Stimulated activated memory B cell treated with anti-CD40 and anti-IgM and Interleukin-4, amounts not matched to agents 10 μg/mL and 1 μg/mL and 100 μg/mL, for 72 hours (primary cell): ENCODE measurements around the gene VPS13D.

ENCODE experiments used
- ATAC-seq: fragments of 150-1000 bp; cut with Tn5 transposase; 2 replicates; pipeline ENCODE4 v1.10.0; 2021
- H3K27ac Mint-ChIP-seq: one replicate; pipeline ENCODE4 v1.8.0; 2022; ENCODE audit warnings: mild to moderate bottlenecking, mixed read lengths
- H3K27me3 Mint-ChIP-seq: one replicate; pipeline ENCODE4 v1.8.0; 2022; ENCODE audit warnings: mixed read lengths
- H3K36me3 Mint-ChIP-seq: one replicate; pipeline ENCODE4 v1.8.0; 2022; ENCODE audit warnings: mixed read lengths
- H3K4me1 Mint-ChIP-seq: one replicate; pipeline ENCODE4 v1.8.0; 2022; ENCODE audit warnings: mixed read lengths
- H3K4me3 Mint-ChIP-seq: one replicate; pipeline ENCODE4 v1.8.0; 2022; ENCODE audit warnings: mild to moderate bottlenecking, moderate library complexity, mixed read lengths
- H3K9me3 Mint-ChIP-seq: one replicate; pipeline ENCODE4 v1.8.0; 2022; ENCODE audit warnings: mixed read lengths

VPS13D gene, protein sequence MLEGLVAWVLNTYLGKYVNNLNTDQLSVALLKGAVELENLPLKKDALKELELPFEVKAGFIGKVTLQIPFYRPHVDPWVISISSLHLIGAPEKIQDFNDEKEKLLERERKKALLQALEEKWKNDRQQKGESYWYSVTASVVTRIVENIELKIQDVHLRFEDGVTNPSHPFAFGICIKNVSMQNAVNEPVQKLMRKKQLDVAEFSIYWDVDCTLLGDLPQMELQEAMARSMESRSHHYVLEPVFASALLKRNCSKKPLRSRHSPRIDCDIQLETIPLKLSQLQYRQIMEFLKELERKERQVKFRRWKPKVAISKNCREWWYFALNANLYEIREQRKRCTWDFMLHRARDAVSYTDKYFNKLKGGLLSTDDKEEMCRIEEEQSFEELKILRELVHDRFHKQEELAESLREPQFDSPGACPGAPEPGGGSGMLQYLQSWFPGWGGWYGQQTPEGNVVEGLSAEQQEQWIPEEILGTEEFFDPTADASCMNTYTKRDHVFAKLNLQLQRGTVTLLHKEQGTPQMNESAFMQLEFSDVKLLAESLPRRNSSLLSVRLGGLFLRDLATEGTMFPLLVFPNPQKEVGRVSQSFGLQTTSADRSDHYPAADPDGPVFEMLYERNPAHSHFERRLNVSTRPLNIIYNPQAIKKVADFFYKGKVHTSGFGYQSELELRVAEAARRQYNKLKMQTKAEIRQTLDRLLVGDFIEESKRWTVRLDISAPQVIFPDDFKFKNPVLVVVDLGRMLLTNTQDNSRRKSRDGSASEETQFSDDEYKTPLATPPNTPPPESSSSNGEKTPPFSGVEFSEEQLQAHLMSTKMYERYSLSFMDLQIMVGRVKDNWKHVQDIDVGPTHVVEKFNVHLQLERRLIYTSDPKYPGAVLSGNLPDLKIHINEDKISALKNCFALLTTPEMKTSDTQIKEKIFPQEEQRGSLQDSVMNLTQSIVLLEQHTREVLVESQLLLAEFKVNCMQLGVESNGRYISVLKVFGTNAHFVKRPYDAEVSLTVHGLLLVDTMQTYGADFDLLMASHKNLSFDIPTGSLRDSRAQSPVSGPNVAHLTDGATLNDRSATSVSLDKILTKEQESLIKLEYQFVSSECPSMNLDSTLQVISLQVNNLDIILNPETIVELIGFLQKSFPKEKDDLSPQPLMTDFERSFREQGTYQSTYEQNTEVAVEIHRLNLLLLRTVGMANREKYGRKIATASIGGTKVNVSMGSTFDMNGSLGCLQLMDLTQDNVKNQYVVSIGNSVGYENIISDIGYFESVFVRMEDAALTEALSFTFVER (N-terminal part only)

DNA sequence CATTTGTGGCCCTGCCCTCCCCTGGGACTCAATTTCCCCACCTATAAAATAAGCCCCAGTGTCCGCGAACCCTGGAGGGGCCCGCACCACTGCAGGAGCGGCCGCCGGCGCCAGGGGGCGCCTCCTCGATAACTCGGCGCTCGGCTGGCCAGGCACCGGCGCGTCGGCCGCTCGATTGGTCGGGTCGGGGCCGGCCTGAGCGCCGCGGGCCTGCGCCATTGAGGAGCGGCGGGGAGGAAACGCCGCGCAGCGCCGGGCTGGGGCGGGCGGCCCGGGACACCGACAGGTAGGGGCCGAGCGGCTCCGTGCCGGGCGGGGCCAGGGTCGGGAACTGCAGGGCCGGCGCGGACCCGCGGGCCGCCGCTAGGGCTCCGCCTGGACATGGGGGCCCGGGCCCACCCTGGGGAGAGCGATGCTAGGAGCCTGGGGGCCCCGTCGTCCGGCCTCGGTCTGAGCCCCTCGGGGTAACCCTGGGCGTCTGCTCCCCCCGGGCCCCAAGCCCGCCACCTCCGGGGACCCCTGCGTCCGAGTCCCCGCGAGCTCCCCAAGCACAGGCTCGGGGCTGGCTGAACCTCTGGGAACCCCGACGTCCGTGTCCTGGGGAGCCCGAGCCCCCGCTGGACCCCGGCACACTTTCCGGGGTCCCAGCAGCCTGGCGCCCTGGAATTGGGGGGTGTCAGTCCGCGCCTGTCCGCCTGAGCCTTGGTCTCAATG lies at the start of gene VPS13D:
Gene VPS13D (plus strand): TSS at position 196 of the 714 bp plus-strand sequence. CDS start 4,237 bp downstream, outside the sequence.
- peak within 1 kb of the TSS; percentile 81 for H3K27ac Mint-ChIP-seq
- peaks cover 23% of the 10 kb centered on the region for H3K4me1 Mint-ChIP-seq
- no peaks in the 10 kb centered on the region for H3K9me3 Mint-ChIP-seq
- peak within 1 kb of the TSS; percentile 94 for H3K4me3 Mint-ChIP-seq
- H3K36me3 Mint-ChIP-seq: peaks cover 3% of the 10 kb centered on the region
- no peaks in the 10 kb centered on the region for H3K27me3 Mint-ChIP-seq
- peak; percentile 96 for ATAC-seq

DNA sequence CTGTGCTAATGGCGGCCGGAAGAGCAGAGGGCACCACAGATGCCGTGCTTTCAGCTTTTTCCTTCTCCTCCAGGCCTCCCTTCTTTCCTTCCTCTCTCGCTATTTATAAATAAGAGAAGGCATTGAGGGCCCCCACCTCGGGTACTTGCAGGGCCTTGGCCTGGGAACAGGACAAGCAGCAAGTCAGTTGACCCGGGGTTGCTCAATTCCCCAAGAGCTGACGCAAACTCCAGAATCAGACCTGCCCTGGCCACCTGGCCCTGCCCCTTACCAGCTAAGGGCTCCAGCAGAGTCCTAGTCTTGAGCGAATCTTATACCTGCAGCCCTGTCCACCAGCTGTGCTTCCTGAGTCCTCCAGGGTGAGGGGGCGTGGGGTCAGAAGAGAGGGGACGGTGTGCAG lies 49.5 kb upstream of the VPS13D start:
- H3K4me1 Mint-ChIP-seq: peaks cover 97% of the 10 kb centered on the region
- no peak overlapping the region for H3K4me3 Mint-ChIP-seq
- H3K27ac Mint-ChIP-seq: no peak overlapping the region
- ATAC-seq: no peak
- H3K9me3 Mint-ChIP-seq: no peaks in the 10 kb centered on the region
- peaks cover 40% of the 10 kb centered on the region for H3K36me3 Mint-ChIP-seq
- no peaks in the 10 kb centered on the region for H3K27me3 Mint-ChIP-seq

DNA sequence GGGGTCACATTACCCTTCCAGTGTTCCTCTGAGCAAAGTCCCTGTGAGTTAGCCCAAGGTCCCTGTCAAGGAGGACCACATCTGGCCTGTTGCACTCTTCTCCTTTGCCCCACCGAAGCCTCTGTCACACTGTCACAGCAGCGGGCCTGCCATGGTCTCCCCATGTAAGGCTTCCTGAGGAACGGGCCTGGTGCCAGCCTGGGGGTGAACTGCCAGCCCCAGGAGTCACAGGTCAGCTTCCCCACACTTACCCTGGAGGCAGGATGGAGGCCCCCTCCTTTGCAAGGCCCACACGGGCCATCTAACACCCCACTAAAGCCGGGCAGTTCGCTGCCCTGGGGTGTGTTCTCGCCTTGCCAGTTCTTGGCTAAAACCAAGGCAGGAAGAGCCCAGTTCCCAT lies 48.9 kb upstream of the VPS13D start:
- Mint-ChIP-seq H3K4me1 (peaks cover 97% of the 10 kb centered on the region), H3K4me3 (no peak overlapping the region), H3K27ac (no peak overlapping the region), H3K9me3 (no peaks in the 10 kb centered on the region), H3K27me3 (no peaks in the 10 kb centered on the region), H3K36me3 (peaks cover 39% of the 10 kb centered on the region)
- no peak for ATAC-seq

DNA sequence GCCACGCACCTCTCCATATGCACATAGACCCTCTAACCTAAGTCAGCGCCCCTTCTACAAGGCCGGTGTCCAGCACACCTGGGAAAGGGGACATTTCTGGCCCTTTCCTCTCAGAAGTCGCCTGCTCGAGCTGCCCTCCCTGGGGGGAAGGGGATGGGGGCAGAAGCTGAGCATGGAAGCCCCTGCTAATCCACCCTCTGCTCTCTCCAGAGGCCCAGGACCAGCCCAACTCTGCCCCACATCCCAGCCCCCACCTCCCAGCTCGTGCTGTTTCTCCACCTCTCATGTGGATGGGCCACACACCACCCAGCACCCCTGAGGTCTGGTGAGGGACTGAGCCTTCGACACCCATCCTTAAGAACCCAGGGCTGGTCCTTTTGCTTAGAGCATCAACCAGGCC lies 48.3 kb upstream of the VPS13D start:
- peak overlapping the region; percentile 85 for H3K27ac Mint-ChIP-seq
- H3K36me3 Mint-ChIP-seq: peaks cover 34% of the 10 kb centered on the region
- no peak for ATAC-seq
- H3K9me3 Mint-ChIP-seq: no peaks in the 10 kb centered on the region
- no peaks in the 10 kb centered on the region for H3K27me3 Mint-ChIP-seq
- peaks cover 95% of the 10 kb centered on the region for H3K4me1 Mint-ChIP-seq
- H3K4me3 Mint-ChIP-seq: no peak overlapping the region

DNA sequence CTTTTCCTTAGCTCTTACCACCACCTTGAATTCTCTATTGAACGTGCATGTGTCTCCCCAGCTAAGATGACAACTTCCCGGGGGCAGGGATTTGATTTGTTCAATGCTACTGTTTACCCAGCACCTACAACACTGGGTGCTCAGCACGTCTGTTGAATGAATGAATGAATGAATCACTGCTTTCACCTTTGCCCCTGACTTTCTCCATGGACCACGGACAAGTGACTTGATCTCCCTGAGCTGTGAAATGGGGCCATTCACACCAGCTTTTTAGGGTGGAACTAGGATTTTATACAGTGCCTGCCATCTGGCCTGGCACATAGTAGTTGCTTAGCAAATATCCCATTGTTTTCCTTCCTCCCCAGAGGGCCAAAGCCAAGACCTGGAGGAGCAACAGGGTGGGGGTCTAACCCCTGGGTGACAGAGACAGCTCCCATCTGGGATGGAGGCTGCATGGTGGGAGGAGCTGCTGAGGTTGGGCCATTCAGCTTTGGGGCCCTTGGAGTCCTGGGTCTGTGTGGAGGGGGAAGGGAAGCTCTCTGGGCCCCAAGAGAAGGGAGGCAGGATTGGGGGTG lies 47.3 kb upstream of the VPS13D start:
- Mint-ChIP-seq H3K9me3 (no peaks in the 10 kb centered on the region), H3K36me3 (peaks cover 30% of the 10 kb centered on the region), H3K4me1 (peaks cover 94% of the 10 kb centered on the region), H3K27me3 (no peaks in the 10 kb centered on the region), H3K27ac (peak overlapping the region; percentile 85), H3K4me3 (peak overlapping the region; percentile 6)
- ATAC-seq: no peak

DNA sequence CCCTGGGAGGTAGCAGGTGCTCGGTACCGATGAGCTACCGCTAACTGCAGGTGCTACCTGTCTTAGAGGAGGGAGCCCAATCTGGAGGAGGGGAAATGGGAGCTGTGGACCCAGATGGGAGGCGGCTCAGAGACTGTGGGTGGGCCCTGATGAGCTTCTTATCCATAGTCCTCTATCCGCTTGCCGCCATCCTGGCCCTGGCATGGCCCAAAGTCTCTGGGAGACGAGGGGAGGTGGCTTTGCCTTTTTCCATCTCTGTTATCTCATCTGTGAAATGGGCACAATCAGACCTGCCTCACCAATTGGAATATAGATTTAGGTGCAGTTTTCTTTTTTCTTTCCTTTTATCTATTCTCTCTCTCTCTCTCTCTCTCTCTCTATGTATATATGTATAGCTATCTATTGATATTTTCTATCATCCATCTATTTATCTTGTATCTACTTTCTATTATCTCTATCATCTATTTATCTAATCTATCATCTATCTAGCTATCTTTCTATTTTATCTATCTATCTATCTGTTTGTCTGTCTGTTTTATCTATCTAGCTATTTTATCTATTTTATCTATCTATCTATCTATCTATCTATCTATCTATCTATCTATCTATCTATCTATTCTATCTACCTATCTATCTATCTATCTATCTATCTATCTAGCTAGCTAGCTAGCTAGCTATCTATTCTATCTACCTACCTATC lies 46.6 kb upstream of the VPS13D start:
- no peaks in the 10 kb centered on the region for H3K9me3 Mint-ChIP-seq
- H3K36me3 Mint-ChIP-seq: peaks cover 28% of the 10 kb centered on the region
- no peak for ATAC-seq
- no peaks in the 10 kb centered on the region for H3K27me3 Mint-ChIP-seq
- H3K4me1 Mint-ChIP-seq: peaks cover 94% of the 10 kb centered on the region
- peak overlapping the region; percentile 85 for H3K27ac Mint-ChIP-seq
- H3K4me3 Mint-ChIP-seq: no peak overlapping the region

DNA sequence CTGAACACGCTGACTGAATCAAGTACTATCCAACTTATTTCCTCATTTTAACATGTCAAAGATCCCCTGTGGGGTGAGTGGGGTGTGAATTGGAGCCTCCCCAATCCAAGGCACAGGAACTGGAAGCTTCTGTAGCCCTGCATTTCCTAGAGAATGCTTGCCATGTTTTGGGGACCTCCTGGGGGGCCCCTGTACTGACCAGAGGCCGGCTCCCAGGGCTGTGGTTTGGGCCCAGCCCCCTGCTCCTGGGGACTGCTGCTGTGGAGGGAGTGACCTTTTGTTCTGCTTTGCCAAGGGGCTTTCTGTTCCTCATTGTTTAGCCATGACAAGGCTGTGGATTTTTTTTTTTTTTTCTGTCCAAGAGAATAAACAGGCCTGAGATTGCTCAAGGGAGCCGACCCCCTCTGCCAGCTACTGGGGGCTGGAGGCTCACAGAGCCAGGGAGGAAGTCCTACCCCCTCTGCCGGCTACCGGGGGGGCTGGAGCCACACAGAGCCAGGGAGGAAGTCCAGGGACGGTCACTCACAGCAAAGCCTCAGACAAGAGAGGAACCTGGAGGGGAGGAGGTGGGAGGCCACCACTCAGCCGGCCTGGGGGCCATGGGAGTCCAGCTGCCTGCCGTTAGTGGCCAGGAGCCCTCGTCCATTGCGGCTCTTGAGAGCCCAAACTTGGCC lies 45.7 kb upstream of the VPS13D start:
- Mint-ChIP-seq H3K4me3 (peak overlapping the region; percentile 67), H3K27me3 (no peaks in the 10 kb centered on the region), H3K4me1 (peaks cover 92% of the 10 kb centered on the region), H3K27ac (peak overlapping the region; percentile 85), H3K36me3 (peaks cover 31% of the 10 kb centered on the region), H3K9me3 (no peaks in the 10 kb centered on the region)
- ATAC-seq: peak; percentile 76

DNA sequence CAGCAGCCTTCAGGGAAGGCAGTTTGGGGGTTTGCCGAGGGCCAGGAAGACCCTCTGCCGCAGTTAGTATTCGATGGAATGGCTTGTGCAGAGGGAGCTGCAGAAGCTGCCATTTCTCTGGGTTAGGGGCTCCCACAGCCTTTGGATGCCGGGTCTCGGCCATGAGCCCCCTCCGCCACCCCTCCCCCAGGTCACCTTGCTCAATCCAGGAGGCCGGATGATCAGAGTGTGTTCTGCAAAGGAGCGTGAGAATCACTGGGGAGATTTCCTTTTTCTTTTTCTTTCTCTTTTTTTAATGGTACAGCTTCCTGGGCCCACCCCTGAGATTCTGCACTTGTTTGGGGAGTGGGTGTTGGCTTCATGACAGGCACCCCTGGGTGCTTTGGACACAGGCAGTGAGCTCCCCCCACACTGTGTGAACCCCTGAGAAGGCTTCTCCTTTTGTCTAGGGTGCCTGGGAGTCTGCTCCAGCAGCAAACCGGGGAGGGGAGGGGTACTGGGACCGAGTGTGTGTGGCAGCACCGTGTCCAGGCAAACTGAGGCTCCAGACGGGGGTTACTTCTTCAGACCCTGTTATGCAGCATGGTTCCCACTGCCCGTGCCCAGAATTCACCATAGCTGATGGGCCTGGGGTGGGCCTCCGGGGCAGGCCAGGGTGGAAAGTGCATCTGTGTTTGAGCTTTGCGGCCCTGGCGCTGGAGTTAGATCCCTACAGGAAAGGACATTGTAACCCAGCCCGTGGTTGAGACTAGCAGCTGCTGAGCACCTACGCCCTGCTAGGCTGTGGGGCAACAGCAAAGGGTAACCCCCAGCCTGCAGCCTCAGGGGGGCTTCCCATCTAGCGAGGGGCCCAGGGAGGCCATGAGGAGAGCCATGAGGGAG lies 44.6 kb upstream of the VPS13D start:
- Mint-ChIP-seq H3K36me3 (peaks cover 40% of the 10 kb centered on the region), H3K9me3 (no peaks in the 10 kb centered on the region), H3K4me3 (no peak overlapping the region), H3K27me3 (no peaks in the 10 kb centered on the region), H3K4me1 (peaks cover 90% of the 10 kb centered on the region), H3K27ac (peak overlapping the region; percentile 85)
- no peak for ATAC-seq

DNA sequence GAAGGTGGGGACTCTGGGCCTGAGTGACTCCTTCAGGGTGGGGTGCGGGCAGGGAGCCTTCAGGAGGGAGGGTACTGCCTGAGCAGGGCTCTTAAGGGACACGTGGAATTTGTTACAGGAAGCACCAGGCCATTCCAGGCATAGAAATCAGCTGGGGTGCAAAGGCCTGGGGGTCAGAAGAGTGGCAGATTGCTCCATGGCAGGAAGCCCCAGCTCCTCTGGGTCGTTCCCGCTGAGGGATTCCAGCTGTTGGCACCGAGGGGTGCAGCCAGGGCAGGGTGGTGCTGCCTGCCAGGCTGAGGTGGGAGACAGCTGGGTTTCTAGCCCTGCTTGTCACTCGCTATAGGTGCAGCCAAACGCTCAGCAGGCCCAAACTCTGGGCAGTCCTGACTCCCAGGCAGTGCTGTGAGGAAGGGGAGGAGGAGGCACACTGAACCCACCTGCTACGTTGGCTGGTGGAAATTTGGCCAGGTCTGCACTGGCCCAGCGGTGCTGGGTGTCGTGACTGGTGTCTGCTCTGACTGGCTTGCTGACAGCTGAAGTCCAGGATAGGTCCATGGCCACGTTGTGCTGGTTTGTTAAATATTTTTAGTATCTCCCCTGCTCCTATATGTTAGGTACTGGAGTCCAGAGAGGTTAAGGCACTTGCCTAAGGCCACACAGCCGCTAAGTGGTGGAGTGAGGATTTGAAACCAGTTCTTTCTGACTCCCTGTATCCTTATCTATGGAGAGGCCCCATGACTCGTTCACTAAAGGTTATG lies 43.7 kb upstream of the VPS13D start:
- Mint-ChIP-seq H3K27ac (peak overlapping the region; percentile 85), H3K4me3 (no peak overlapping the region), H3K9me3 (no peaks in the 10 kb centered on the region), H3K4me1 (peaks cover 92% of the 10 kb centered on the region), H3K36me3 (peaks cover 48% of the 10 kb centered on the region), H3K27me3 (no peaks in the 10 kb centered on the region)
- ATAC-seq: no peak

DNA sequence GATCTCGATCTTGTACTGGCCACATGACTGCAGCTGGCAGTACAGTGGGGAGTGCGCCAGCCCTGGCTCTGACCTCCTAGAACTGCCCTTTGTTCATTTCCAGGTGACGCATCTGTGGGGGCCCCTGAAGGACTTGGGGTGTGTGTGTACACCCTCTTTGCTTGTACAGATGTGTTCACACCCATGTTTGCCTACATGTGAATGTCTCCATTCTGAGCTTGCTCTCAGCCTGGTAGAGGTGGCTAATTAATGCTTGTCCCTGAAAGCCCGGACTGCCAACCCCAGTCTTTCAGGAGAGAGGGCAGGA lies 43.2 kb upstream of the VPS13D start:
- no peaks in the 10 kb centered on the region for H3K27me3 Mint-ChIP-seq
- H3K9me3 Mint-ChIP-seq: no peaks in the 10 kb centered on the region
- peak overlapping the region; percentile 85 for H3K27ac Mint-ChIP-seq
- H3K4me1 Mint-ChIP-seq: peaks cover 90% of the 10 kb centered on the region
- H3K36me3 Mint-ChIP-seq: peaks cover 51% of the 10 kb centered on the region
- no peak overlapping the region for H3K4me3 Mint-ChIP-seq
- no peak for ATAC-seq

DNA sequence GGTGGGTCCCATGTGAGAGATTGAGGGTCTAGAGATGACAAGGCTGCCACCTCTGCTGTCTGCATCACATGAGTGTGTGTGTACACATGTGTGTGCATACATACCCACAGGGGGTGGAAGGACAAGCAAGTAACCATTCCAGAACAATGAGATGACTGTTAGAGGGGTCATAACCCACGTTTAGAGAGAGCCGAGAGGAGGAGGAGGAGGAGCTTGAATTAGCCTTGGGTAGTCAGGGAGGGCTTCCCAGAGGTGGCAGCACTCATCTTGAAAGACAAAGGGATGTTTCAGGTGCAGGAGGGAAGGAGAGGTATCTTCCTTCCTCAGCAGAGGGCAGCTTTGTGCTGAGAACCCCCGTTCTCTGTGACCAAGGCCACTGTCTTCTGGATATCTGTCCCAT lies 41.7 kb upstream of the VPS13D start:
- peaks cover 81% of the 10 kb centered on the region for H3K4me1 Mint-ChIP-seq
- no peak for ATAC-seq

DNA sequence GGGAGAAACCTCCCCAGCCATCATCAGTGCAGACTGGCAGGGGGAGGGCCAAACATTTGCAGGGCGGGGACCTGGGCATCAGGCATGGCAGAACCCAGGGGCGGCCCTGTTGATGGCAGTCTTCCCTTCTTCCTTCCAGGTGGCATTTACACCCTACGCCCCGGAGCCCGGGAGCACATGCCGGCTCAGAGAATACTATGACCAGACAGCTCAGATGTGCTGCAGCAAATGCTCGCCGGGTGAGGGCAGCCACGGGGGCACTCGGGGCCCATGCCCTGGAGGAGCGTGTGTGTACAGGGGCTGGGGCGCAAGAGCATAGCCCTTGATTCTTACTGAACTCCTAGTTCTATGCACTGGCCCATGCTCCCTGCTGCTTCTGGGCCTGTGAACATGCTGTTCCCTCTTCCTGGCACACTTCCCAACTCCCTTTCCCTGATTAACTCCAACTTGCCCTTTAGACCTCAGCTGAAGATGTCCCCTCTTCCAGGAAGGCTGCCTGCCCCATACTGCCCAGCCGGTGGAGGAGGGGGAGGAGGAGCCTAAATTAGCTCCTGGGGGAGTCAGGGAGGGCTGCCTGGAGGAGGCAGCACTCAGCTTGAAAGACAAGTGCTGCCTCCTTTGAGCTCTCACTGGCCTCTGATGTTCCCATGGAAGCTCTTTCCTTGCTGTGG lies 41.0 kb upstream of the VPS13D start:
- no peaks in the 10 kb centered on the region for H3K27me3 Mint-ChIP-seq
- no peak for ATAC-seq
- peak overlapping the region; percentile 6 for H3K27ac Mint-ChIP-seq
- H3K4me3 Mint-ChIP-seq: no peak overlapping the region
- peaks cover 64% of the 10 kb centered on the region for H3K36me3 Mint-ChIP-seq
- no peaks in the 10 kb centered on the region for H3K9me3 Mint-ChIP-seq
- peaks cover 80% of the 10 kb centered on the region for H3K4me1 Mint-ChIP-seq

More for the DNA sequence above, 41.7 kb upstream of the VPS13D start:
- Mint-ChIP-seq H3K27ac (peak overlapping the region; percentile 21), H3K9me3 (no peaks in the 10 kb centered on the region), H3K36me3 (peaks cover 61% of the 10 kb centered on the region), H3K27me3 (no peaks in the 10 kb centered on the region), H3K4me3 (no peak overlapping the region)
